ENCODE data around the gene PAWR. TPM values are rescaled to one million over a fixed set of nuclear protein-coding genes. Genes with fewer than 3 reads are reported as not detected.

Gene PAWR
- total and polyA plus RNA-seq, 2 of the 13 experiments (the other 11 are each of a cell fraction or from before 2014, with no cell fraction given) = 29.1 to 36.1 TPM

- TF ChIP-seq ELK4 (CRISPR knock-in tag; IDR thresholded peaks at IDR 0.05; ENCODE audit: borderline replicate concordance) (no peak), TAF1 (CRISPR knock-in tag; IDR thresholded peaks at IDR 0.05) (peak; percentile 76; the same call in 1 of the 2 replicates), CREM (IDR thresholded peaks at IDR 0.05) (no peak), CREM (CRISPR knock-in tag; IDR thresholded peaks at IDR 0.05) (no peak), U2AF2 (IDR thresholded peaks at IDR 0.05; ENCODE audit: low read depth, low read length) (no peak), NFIC (IDR thresholded peaks at IDR 0.05; ENCODE audit: low read length) (no peak), TFE3 (CRISPR knock-in tag; IDR thresholded peaks at IDR 0.05) (peak; percentile 33; the same call in 1 of the 2 replicates), ARNT2 (CRISPR knock-in tag; IDR thresholded peaks at IDR 0.05; ENCODE audit: low read depth) (peak; percentile 61), ZNF7 (CRISPR knock-in tag; IDR thresholded peaks at IDR 0.05) (peak; percentile 96), TFAP4 (IDR thresholded peaks at IDR 0.05; ENCODE audit: borderline replicate concordance, low read depth) (peak; percentile 25; the same call in 1 of the 2 replicates), JARID2 (CRISPR knock-in tag; IDR thresholded peaks at IDR 0.05; ENCODE audit: insufficient replicate concordance) (no peak), THAP8 (CRISPR knock-in tag; IDR thresholded peaks at IDR 0.05; ENCODE audit: borderline replicate concordance) (0 out of 2 replicates have a peak, but pooled peaks have one; percentile 8), STAG1 (CRISPR knock-in tag; IDR thresholded peaks at IDR 0.05) (peak; percentile 48), ZNF326 (CRISPR knock-in tag; IDR thresholded peaks at IDR 0.05; ENCODE audit: borderline replicate concordance) (no peak), HOXA5 (CRISPR knock-in tag; IDR thresholded peaks at IDR 0.05) (peak; percentile 57; the same call in 1 of the 2 replicates), ARID5B (CRISPR knock-in tag; IDR thresholded peaks at IDR 0.05) (peak; percentile 26; the same call in 1 of the 2 replicates), ARNT (IDR thresholded peaks at IDR 0.05) (no peak), ZBTB10 (CRISPR knock-in tag; IDR thresholded peaks at IDR 0.05; ENCODE audit: borderline replicate concordance) (no peak)
Observed at GRCh38 chr12:79690638-79691510, at the start of gene PAWR (continued).
